Liver (tissue), 9 donors: Measurements from ENCODE around the gene SPARC. TPM values are rescaled to one million over a fixed set of nuclear protein-coding genes. Genes with fewer than 3 reads are reported as not detected.

Experiments used
- DNase-seq: peaks from one replicate; pipeline ENCODE4 v3.0.0-alpha.2; 2017; ENCODE audit warnings: low spot score
- H3K27ac ChIP-seq, 2 donors: one replicate each; pipeline ENCODE4 v1.7.0; 2013; ENCODE audit warnings: inconsistent platforms in 2 of 2, low read length in 2 of 2, control low read depth in 1 of 2, low read depth in 1 of 2, mild to moderate bottlenecking in 1 of 2
- H3K27me3 ChIP-seq, 4 donors: one replicate each; pipeline versions ENCODE4 v1.6.1 to v1.7.0; 2013; ENCODE audit warnings: low read length in 3 of 4, inconsistent platforms in 1 of 4, mild to moderate bottlenecking in 1 of 4, moderate library complexity in 1 of 4; ENCODE audit not compliant: control insufficient read depth in 4 of 4, insufficient read depth in 4 of 4
- H3K36me3 ChIP-seq, 4 donors: one replicate each; pipeline versions ENCODE4 v1.6.1 to v1.7.0; 2013; ENCODE audit warnings: low read length in 3 of 4, mild to moderate bottlenecking in 3 of 4, low read depth in 1 of 4, moderate library complexity in 1 of 4; ENCODE audit not compliant: control insufficient read depth in 4 of 4, insufficient read depth in 3 of 4
- H3K4me1 ChIP-seq, 4 donors: one replicate each; pipeline versions ENCODE4 v1.6.1 to v1.7.0; 2013; ENCODE audit warnings: low read length in 3 of 4, mild to moderate bottlenecking in 3 of 4, moderate library complexity in 1 of 4; ENCODE audit not compliant: control insufficient read depth in 4 of 4, insufficient read depth in 4 of 4
- H3K4me3 ChIP-seq, 3 donors: one replicate each; pipeline versions ENCODE4 v1.6.1 to v1.7.0; 2013; ENCODE audit warnings: low read length in 3 of 3, control low read depth in 1 of 3, low read depth in 1 of 3, mild to moderate bottlenecking in 1 of 3
- H3K9ac ChIP-seq, 2 donors: one replicate each; pipeline ENCODE4 v1.7.0; 2013; ENCODE audit warnings: low read length in 2 of 2, mild to moderate bottlenecking in 2 of 2, moderate library complexity in 2 of 2, control low read depth in 1 of 2, low read depth in 1 of 2
- H3K9me3 ChIP-seq, 4 donors: one replicate each; pipeline versions ENCODE4 v1.6.1 to v1.7.0; 2013; ENCODE audit warnings: low read length in 3 of 4; ENCODE audit not compliant: control insufficient read depth in 4 of 4
- ATF3 ChIP-seq: IDR thresholded peaks from 2 replicates; pipeline ENCODE4 v1.6.1; 2016; ENCODE audit warnings: antibody characterized with exemption
- CTCF ChIP-seq: fragments of 150-350 bp; IDR thresholded peaks from 2 replicates; pipeline ENCODE4 v1.5.1; 2017; ENCODE audit warnings: improper control_type of control experiment, low read depth, low read length; ENCODE audit not compliant: missing input control
- EGR1 ChIP-seq, 2 donors: IDR thresholded peaks; 2 replicates each; pipeline ENCODE4 v1.6.1; 2016 to 2018; ENCODE audit warnings: antibody characterized with exemption in 2 of 2, low read depth in 2 of 2
- FOXA1 ChIP-seq: IDR thresholded peaks from 2 replicates; pipeline ENCODE4 v1.6.1; 2016; ENCODE audit warnings: antibody characterized with exemption
- FOXA2 ChIP-seq: IDR thresholded peaks from 2 replicates; pipeline ENCODE4 v1.6.1; 2016; ENCODE audit warnings: antibody characterized with exemption
- GABPA ChIP-seq, 2 donors: IDR thresholded peaks in 1 of 2; conservative IDR thresholded peaks in 1 of 2; 2 replicates each; pipeline ENCODE4 v1.6.1; 2016; ENCODE audit warnings: antibody characterized with exemption in 2 of 2, mild to moderate bottlenecking in 1 of 2, moderate library complexity in 1 of 2
- HNF4A ChIP-seq, 2 donors: conservative IDR thresholded peaks; 2 replicates each; pipeline ENCODE4 v1.6.1; 2016; ENCODE audit warnings: antibody characterized with exemption in 2 of 2, mild to moderate bottlenecking in 2 of 2
- HNF4G ChIP-seq: IDR thresholded peaks from 2 replicates; pipeline ENCODE4 v1.6.1; 2016; ENCODE audit warnings: antibody characterized with exemption
- JUND ChIP-seq, 2 donors: IDR thresholded peaks; 2 replicates each; pipeline ENCODE4 v1.6.1; 2016; ENCODE audit warnings: antibody characterized with exemption in 2 of 2
- MAX ChIP-seq: IDR thresholded peaks from 2 replicates; pipeline ENCODE4 v1.6.1; 2016; ENCODE audit warnings: antibody characterized with exemption
- NR2F2 ChIP-seq: IDR thresholded peaks from 2 replicates; pipeline ENCODE4 v1.6.1; 2016; ENCODE audit warnings: antibody characterized with exemption
- RAD21 ChIP-seq, 2 donors: IDR thresholded peaks; 2 replicates each; pipeline ENCODE4 v1.6.1; 2016; ENCODE audit warnings: antibody characterized with exemption in 2 of 2, mild to moderate bottlenecking in 2 of 2
- REST ChIP-seq: IDR thresholded peaks from 2 replicates; pipeline ENCODE4 v1.6.1; 2016; ENCODE audit warnings: antibody characterized with exemption, mild to moderate bottlenecking
- RXRA ChIP-seq, 2 donors: IDR thresholded peaks; 2 replicates each; pipeline ENCODE4 v1.6.1; 2017 to 2018; ENCODE audit warnings: antibody characterized with exemption in 2 of 2, mild to moderate bottlenecking in 1 of 2
- SP1 ChIP-seq: IDR thresholded peaks from 2 replicates; pipeline ENCODE4 v1.6.1; 2018; ENCODE audit warnings: antibody characterized with exemption, mild to moderate bottlenecking
- TAF1 ChIP-seq: conservative IDR thresholded peaks from 2 replicates; pipeline ENCODE4 v1.6.1; 2016; ENCODE audit warnings: antibody characterized with exemption, mild to moderate bottlenecking
- YY1 ChIP-seq: IDR thresholded peaks from 2 replicates; pipeline ENCODE4 v1.6.1; 2016; ENCODE audit warnings: antibody characterized with exemption, mild to moderate bottlenecking
- ZBTB33 ChIP-seq: IDR thresholded peaks from 2 replicates; pipeline ENCODE4 v1.6.1; 2016; ENCODE audit warnings: antibody characterized with exemption
- WGBS: extraction: QIAGEN DNeasy Blood & Tissue Kit; methylation state at CpG from one replicate; pipeline ENCODE4 v1.1.7; 2013; 5-methylcytosine and 5-hydroxymethylcytosine counted together
- polyA plus RNA-seq, 2 donors: library from polyadenylated mRNA; stranded (reverse) in 1 of 2; unstranded in 1 of 2; fragments of 200-250 nt in 1 of 2; fragments of >200 nt in 1 of 2; fragmentation: Nextera tagmentation in 1 of 2; extraction: Ambion mirVana in 1 of 2; gene quantifications; one replicate each; pipeline versions ENCODE4 v1.2.1 to v1.2.3, GENCODE V29; 2013 to 2015
- total RNA-seq, 2 donors: library from RNA; depleted of rRNA; stranded (reverse); fragments of >200 nt; gene quantifications; one replicate each; pipeline ENCODE4 v1.2.3, GENCODE V29; 2014
- donor health status: healthy.
- donor health status: healthy.
- donor health status: healthy.
- donor health status: healthy.
- donor health status: healthy.

SPARC gene
- total and polyA plus RNA-seq, 4 donors, result 96.6 to 269 (median 110) TPM

- no peak for DNase-seq
- H3K36me3 ChIP-seq, result peaks cover 0 to 4% (median 1%) of the 10 kb centered on the region in 4 donors
- H3K27ac ChIP-seq, result no peak overlapping the region
- H3K4me3 ChIP-seq, result no peak overlapping the region
- H3K9me3 ChIP-seq, result peaks cover 0 to 3% (median 0%) of the 10 kb centered on the region in 4 donors
- H3K9ac ChIP-seq, result no peak overlapping the region
- no peaks in the 10 kb centered on the region for H3K4me1 ChIP-seq
- H3K27me3 ChIP-seq, result no peaks in the 10 kb centered on the region
- TF ChIP-seq HNF4A (conservative IDR thresholded peaks at IDR 0.05), result no peak
- no peak for TF ChIP-seq RAD21 (IDR thresholded peaks at IDR 0.05)
- no peak for TF ChIP-seq SP1
- TF ChIP-seq CTCF, result no peak
- TF ChIP-seq TAF1, result no peak
- TF ChIP-seq YY1, result no peak
- TF ChIP-seq FOXA1, result no peak
- 97% methylated on average over 3 of the region's 3 CpGs for WGBS
These were observed 47.3 kb upstream of the SPARC start for GRCh38 chr5:151734064-151734408.

GRCh38 chr5:151733358-151734063 is 46.8 kb upstream of the SPARC start:
- Histone ChIP-seq H3K27ac (no peak overlapping the region), H3K4me1 (no peaks in the 10 kb centered on the region), H3K27me3 (no peaks in the 10 kb centered on the region), H3K9ac (no peak overlapping the region), H3K9me3 (peaks cover 0 to 3% (median 0%) of the 10 kb centered on the region in 4 donors), H3K4me3 (no peak overlapping the region), H3K36me3 (peaks cover 0 to 4% (median 1%) of the 10 kb centered on the region in 4 donors)
- TF ChIP-seq GABPA (IDR thresholded peaks at IDR 0.05 in 1 of 2, conservative IDR thresholded peaks at IDR 0.05 in 1 of 2), result no peak
- no peak for TF ChIP-seq ZBTB33
- no peak for TF ChIP-seq YY1
- TF ChIP-seq MAX, result no peak
- TF ChIP-seq SP1, result no peak
- TF ChIP-seq JUND (IDR thresholded peaks at IDR 0.05), result no peak
- TF ChIP-seq HNF4G, result no peak
- TF ChIP-seq NR2F2, result no peak
- TF ChIP-seq EGR1 (IDR thresholded peaks at IDR 0.05; ENCODE audit: low read depth in 2 of 2), result no peak
- no peak for TF ChIP-seq REST
- TF ChIP-seq HNF4A (conservative IDR thresholded peaks at IDR 0.05), result no peak
- no peak for TF ChIP-seq RXRA (IDR thresholded peaks at IDR 0.05)
- TF ChIP-seq ATF3, result no peak
- no peak for TF ChIP-seq TAF1
- TF ChIP-seq CTCF, result no peak
- TF ChIP-seq FOXA2, result no peak
- TF ChIP-seq RAD21 (IDR thresholded peaks at IDR 0.05), result no peak
- 96% methylated on average over 9 of the region's 9 CpGs for WGBS
- DNase-seq, result no peak
